ENCODE data around the gene POLR2E. TPM values are rescaled to one million over a fixed set of nuclear protein-coding genes. Genes with fewer than 3 reads are reported as not detected.

The POLR2E gene
- total RNA-seq, 1 donor from 2014 or later: 140 TPM

DNA sequence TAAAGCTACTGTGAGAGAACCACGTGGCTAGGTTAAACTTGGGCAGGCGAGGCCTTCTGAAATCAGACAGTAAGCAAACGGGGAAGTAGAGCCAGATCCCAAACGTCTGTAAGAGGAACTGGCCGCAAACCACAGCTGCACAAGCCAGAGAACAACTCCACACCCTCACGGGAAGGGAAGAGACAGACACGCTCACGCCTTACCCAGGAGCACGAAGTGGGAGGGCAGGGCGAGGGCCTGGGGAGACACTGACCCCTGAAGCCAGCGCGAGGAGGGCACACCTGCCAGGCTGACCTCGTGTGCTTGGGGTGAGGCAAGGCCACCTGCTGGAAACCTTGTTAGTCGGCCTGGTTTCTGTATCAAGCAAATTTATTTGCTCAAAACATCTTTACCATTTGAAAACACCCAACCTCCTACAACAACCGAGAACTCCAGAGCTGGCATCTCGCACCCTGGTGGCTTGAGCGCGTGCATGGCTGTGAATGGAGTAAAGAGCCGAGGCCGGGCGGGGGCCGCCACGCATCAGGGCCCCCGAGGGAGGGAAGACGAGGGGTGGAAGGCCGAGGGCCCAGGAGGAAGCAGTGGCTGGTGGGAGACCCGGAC lies 7.3 kb downstream of the POLR2E start:
- H3K9me3 ChIP-seq (replicated peaks): no peaks in the 10 kb centered on the region
- H3K4me3 ChIP-seq: no peak overlapping the region
- H3K27ac ChIP-seq (replicated peaks): peak overlapping the region; percentile 54
- TF ChIP-seq, protein P1, sequence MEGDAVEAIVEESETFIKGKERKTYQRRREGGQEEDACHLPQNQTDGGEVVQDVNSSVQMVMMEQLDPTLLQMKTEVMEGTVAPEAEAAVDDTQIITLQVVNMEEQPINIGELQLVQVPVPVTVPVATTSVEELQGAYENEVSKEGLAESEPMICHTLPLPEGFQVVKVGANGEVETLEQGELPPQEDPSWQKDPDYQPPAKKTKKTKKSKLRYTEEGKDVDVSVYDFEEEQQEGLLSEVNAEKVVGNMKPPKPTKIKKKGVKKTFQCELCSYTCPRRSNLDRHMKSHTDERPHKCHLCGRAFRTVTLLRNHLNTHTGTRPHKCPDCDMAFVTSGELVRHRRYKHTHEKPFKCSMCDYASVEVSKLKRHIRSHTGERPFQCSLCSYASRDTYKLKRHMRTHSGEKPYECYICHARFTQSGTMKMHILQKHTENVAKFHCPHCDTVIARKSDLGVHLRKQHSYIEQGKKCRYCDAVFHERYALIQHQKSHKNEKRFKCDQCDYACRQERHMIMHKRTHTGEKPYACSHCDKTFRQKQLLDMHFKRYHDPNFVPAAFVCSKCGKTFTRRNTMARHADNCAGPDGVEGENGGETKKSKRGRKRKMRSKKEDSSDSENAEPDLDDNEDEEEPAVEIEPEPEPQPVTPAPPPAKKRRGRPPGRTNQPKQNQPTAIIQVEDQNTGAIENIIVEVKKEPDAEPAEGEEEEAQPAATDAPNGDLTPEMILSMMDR (IDR thresholded peaks at IDR 0.05; ENCODE audit: borderline replicate concordance): no peak
- H3K4me1 ChIP-seq: peaks cover 9% of the 10 kb centered on the region
- no peaks in the 10 kb centered on the region for H3K27me3 ChIP-seq (ENCODE audit: low read depth)
- no peak for DNase-seq
- peaks cover 47% of the 10 kb centered on the region for H3K36me3 ChIP-seq
- intact Hi-C loops (cut with micrococcal nuclease): no loop called here

DNA sequence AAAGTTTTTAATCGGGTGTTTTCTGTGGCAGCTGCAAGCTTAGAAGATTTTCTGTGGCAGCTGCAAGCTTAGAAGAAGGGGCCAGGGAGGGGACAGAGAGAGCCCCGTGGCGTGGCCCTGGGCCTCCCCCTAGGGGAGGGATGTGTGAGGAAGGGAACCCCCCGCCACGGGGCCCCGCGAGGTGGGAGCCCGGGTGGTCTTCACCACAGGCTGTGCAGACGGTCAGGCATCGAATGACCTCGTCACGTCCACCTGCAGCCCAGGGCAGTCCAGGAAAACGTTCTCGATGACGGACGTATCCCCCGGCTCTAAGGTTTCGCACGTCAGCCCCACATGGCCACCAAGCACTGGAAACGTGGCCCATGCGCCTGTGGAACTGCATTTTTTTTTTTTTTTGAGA lies 8.6 kb downstream of the POLR2E start:
- Histone ChIP-seq H3K36me3 (peaks cover 39% of the 10 kb centered on the region), H3K4me1 (peaks cover 12% of the 10 kb centered on the region), H3K27ac (replicated peaks) (no peak overlapping the region), H3K4me3 (no peak overlapping the region), H3K9me3 (replicated peaks) (no peaks in the 10 kb centered on the region), H3K27me3 (ENCODE audit: low read depth) (no peaks in the 10 kb centered on the region)
- TF ChIP-seq, protein P1 (IDR thresholded peaks at IDR 0.05; ENCODE audit: borderline replicate concordance): no peak
- intact Hi-C loops (cut with micrococcal nuclease): no loop called here
- DNase-seq: no peak

DNA sequence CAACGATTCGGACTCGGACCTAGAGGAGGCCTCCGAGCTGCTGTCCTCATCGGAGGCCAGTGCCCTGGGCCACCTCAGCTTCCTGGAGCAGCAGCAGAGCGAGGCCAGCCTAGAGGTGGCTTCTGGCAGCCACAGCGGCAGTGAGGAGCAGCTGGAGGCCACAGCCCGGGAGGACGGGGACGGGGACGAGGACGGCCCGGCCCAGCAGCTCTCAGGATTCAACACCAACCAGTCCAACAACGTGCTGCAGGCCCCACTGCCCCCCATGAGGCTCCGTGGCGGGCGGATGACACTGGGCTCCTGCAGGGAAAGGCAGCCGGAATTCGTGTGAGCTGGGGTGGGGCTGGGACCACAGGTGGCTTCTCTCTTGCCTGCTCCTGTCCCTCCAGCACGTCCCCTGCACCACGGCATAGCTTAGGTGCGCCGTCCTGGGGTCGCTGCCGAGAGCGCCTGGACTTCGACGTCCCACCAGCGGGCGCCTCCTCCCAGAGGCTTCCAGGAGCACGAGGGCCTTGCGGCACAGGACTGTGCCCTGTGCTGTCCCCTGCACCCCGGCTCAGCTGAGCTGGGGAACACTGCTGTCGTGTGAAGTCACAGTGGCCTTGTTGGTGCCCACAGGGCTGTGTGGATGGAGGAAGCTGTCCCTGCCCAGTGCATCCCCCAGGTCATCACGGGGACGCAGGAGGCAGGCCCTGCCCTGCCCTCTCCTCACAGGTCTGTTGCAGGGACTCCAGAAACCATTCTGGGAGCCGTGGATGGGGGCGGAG lies 9.3 kb downstream of the POLR2E start:
- H3K4me1 ChIP-seq: peaks cover 10% of the 10 kb centered on the region
- H3K4me3 ChIP-seq: no peak overlapping the region
- TF ChIP-seq, protein P1 (IDR thresholded peaks at IDR 0.05; ENCODE audit: borderline replicate concordance): no peak
- no peak overlapping the region for H3K27ac ChIP-seq (replicated peaks)
- H3K9me3 ChIP-seq (replicated peaks): no peaks in the 10 kb centered on the region
- DNase-seq: no peak
- intact Hi-C loops (cut with micrococcal nuclease): no loop called here
- H3K36me3 ChIP-seq: peaks cover 31% of the 10 kb centered on the region
- H3K27me3 ChIP-seq (ENCODE audit: low read depth): no peaks in the 10 kb centered on the region

GRCh38 chr19:1085053-1085658 lies 10.0 kb downstream of the POLR2E start:
- H3K4me3 ChIP-seq: no peak overlapping the region

More at GRCh38 chr19:1085053-1085658, 10.0 kb downstream of the POLR2E start:
- peaks cover 24% of the 10 kb centered on the region for H3K36me3 ChIP-seq
- peaks cover 10% of the 10 kb centered on the region for H3K4me1 ChIP-seq
- no peaks in the 10 kb centered on the region for H3K9me3 ChIP-seq (replicated peaks)
- TF ChIP-seq, protein P1 (IDR thresholded peaks at IDR 0.05; ENCODE audit: borderline replicate concordance): no peak
- H3K27me3 ChIP-seq (ENCODE audit: low read depth): no peaks in the 10 kb centered on the region
- DNase-seq: no peak
- intact Hi-C loops (cut with micrococcal nuclease): no loop called here
- H3K27ac ChIP-seq (replicated peaks): no peak overlapping the region

Measured in left ventricle myocardium inferior (tissue), 1 donor.